Vagina (tissue), 2 donors: ENCODE measurements around the gene BBIP1. TPM values are rescaled to one million over a fixed set of nuclear protein-coding genes. Genes with fewer than 3 reads are reported as not detected.

ENCODE experiments used
- DNase-seq, 2 donors: peaks; one replicate each; pipeline ENCODE4 v3.0.0-alpha.2; 2017; ENCODE audit errors: extremely low spot score in 2 of 2
- H3K27ac ChIP-seq: fragments of 200-600 bp; sonication (generic); one replicate; pipeline ENCODE4 v1.5.1; 2019
- H3K27me3 ChIP-seq: fragments of 200-600 bp; sonication (generic); one replicate; pipeline ENCODE4 v1.5.1; 2019
- H3K36me3 ChIP-seq, 2 donors: fragments of 200-600 bp; sonication (generic); one replicate each; pipeline ENCODE4 v1.5.1; 2017 to 2019
- H3K4me1 ChIP-seq: fragments of 200-600 bp; sonication (generic); one replicate; pipeline ENCODE4 v1.5.1; 2019
- H3K4me3 ChIP-seq, 2 donors: fragments of 200-600 bp; sonication (generic); 1 replicate in 1 of 2; 2 replicates in 1 of 2; pipeline ENCODE4 v1.5.1; 2016 to 2019
- H3K9me3 ChIP-seq: fragments of 200-600 bp; sonication (generic); one replicate; pipeline ENCODE4 v1.5.1; 2019
- POLR2A ChIP-seq, 2 donors: fragments of 450-650 bp; IDR thresholded peaks; one replicate each; pipeline ENCODE4 v1.6.1; 2017; ENCODE audit warnings: antibody characterized with exemption in 2 of 2, mild to moderate bottlenecking in 2 of 2, moderate library complexity in 2 of 2
- POLR2AphosphoS5 ChIP-seq, 2 donors: sonication (generic); formaldehyde crosslinking; IDR thresholded peaks; one replicate each; pipeline ENCODE4 v1.9.0; 2017; ENCODE audit warnings: antibody characterized with exemption in 2 of 2, mild to moderate bottlenecking in 2 of 2, low read depth in 1 of 2; ENCODE audit not compliant: insufficient read depth in 1 of 2
- intact Hi-C: fragments of 100-400 bp; cut with DNase I; formaldehyde crosslinking; loops from one replicate; pipeline ENCODE4 v1.15.1; 2023
- total RNA-seq: library from RNA; depleted of rRNA; stranded (reverse); fragments of >200 nt; gene quantifications from one replicate; pipeline ENCODE4 v1.2.3, GENCODE V29; 2016
- TF ChIP-seq, protein P1 (sequence below), 3 experiments: fragments of 450-650 bp in 2 of 3; fragments of 200-600 bp in 1 of 3; sonication (generic) in 1 of 3; IDR thresholded peaks; one replicate each; pipeline ENCODE4 v1.5.1; 2017 to 2019; ENCODE audit warnings: antibody characterized with exemption in 3 of 3, mild to moderate bottlenecking in 2 of 3, moderate library complexity in 2 of 3

Gene BBIP1
- total RNA-seq, 1 donor from 2014 or later: 15.2 TPM

DNA sequence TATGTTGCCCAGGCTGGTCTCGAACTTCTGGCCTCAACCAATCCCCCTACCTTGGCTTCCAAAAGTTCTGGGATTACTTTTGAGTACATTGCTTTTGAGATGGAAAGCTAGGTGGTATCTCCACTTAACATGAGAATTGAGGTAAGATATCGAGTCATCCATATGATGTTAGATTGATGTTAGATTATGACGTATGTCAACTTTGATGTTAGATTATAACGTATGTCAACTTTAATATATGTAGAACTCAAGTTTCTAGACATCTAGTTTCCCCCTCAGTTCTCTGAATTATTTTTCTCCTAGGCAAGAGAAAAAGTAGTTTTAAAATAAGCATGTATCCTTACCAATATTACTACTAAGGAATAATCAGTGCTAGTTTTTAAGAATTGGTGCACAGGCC is 20.4 kb upstream of the BBIP1 start:
- Histone ChIP-seq H3K4me1 (peaks cover 24% of the 10 kb centered on the region), H3K9me3 (no peaks in the 10 kb centered on the region), H3K27ac (no peak overlapping the region), H3K4me3 (no peak overlapping the region), H3K36me3 (no peaks in the 10 kb centered on the region), H3K27me3 (no peaks in the 10 kb centered on the region)
- TF ChIP-seq, protein P1, sequence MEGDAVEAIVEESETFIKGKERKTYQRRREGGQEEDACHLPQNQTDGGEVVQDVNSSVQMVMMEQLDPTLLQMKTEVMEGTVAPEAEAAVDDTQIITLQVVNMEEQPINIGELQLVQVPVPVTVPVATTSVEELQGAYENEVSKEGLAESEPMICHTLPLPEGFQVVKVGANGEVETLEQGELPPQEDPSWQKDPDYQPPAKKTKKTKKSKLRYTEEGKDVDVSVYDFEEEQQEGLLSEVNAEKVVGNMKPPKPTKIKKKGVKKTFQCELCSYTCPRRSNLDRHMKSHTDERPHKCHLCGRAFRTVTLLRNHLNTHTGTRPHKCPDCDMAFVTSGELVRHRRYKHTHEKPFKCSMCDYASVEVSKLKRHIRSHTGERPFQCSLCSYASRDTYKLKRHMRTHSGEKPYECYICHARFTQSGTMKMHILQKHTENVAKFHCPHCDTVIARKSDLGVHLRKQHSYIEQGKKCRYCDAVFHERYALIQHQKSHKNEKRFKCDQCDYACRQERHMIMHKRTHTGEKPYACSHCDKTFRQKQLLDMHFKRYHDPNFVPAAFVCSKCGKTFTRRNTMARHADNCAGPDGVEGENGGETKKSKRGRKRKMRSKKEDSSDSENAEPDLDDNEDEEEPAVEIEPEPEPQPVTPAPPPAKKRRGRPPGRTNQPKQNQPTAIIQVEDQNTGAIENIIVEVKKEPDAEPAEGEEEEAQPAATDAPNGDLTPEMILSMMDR (IDR thresholded peaks at IDR 0.05): no peak
- no peak for TF ChIP-seq POLR2AphosphoS5 (IDR thresholded peaks at IDR 0.05; ENCODE audit: insufficient read depth in 1 of 2, low read depth in 1 of 2)
- TF ChIP-seq POLR2A (IDR thresholded peaks at IDR 0.05): no peak
- intact Hi-C loops: no loop called here
- DNase-seq: no peak

DNA sequence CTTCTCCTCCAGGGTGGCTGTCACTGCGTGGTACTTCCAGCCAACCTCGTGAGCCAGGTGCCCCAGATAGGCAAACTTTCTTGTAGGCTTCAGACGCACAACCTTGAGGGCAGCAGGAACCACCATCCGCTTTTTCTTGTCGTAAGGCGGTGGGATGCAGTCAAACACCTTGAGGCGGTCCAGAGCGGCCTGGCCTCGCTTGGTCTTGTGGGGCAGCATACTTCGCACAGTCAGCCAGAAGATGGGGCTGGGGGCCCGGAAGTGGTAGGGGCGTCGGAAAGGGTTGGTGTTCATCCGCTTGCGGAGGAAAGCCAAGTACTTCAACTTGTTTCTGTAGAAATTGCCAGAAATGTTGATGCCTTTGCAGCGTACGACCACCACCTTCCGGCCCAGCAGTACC is 17.8 kb upstream of the BBIP1 start:
- no peak for TF ChIP-seq POLR2AphosphoS5 (IDR thresholded peaks at IDR 0.05; ENCODE audit: insufficient read depth in 1 of 2, low read depth in 1 of 2)
- TF ChIP-seq, protein P1 (IDR thresholded peaks at IDR 0.05): no peak
- TF ChIP-seq POLR2A (IDR thresholded peaks at IDR 0.05): no peak
- H3K9me3 ChIP-seq: no peaks in the 10 kb centered on the region
- intact Hi-C loops: no loop called here

GRCh38 chr10:110932505-110933180 is 13.7 kb upstream of the BBIP1 start:
- Histone ChIP-seq H3K4me1 (peaks cover 55% of the 10 kb centered on the region), H3K36me3 (no peaks in the 10 kb centered on the region), H3K9me3 (no peaks in the 10 kb centered on the region), H3K4me3 (no peak overlapping the region), H3K27me3 (no peaks in the 10 kb centered on the region), H3K27ac (no peak overlapping the region)
- intact Hi-C loops: no loop called here
- TF ChIP-seq, protein P1 (IDR thresholded peaks at IDR 0.05): no peak
- TF ChIP-seq POLR2A (IDR thresholded peaks at IDR 0.05) (no peak), POLR2AphosphoS5 (IDR thresholded peaks at IDR 0.05; ENCODE audit: insufficient read depth in 1 of 2, low read depth in 1 of 2) (no peak)
- DNase-seq: no peak

More for the DNA sequence above, 17.8 kb upstream of the BBIP1 start:
- no peaks in the 10 kb centered on the region for H3K27me3 ChIP-seq
- H3K36me3 ChIP-seq: no peaks in the 10 kb centered on the region
- DNase-seq: no peak
- H3K27ac ChIP-seq: no peak overlapping the region
- peaks cover 40% of the 10 kb centered on the region for H3K4me1 ChIP-seq
- no peak overlapping the region for H3K4me3 ChIP-seq

DNA sequence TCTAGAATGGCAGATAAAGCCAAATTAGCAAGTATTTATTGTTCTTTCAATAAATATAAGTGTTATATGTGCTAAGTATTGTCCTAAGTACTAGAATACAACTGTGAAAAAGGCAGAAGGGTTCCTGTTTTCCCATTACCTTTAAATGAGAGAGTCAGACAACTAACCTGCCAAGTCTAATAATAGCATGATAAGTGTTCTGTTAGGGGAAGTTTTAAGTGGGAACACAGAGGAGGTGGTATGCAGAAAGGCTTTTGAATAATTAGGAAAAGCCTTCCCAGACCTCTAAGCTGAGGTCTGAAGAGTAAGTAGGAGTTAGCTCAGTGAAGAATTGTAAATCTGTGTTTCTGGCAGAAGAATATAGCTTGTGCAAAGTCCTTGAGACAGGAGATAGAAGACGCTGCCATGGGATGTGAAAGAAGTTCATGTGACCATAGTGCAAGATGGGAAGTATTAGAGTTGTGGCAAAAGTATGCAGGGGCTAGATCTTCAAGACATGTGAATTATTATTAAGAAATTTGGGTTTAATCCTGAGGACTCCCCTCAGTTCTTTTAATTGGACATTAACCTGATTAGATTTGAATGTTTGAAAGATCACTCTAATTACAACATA is 12.9 kb upstream of the BBIP1 start:
- TF ChIP-seq POLR2AphosphoS5 (IDR thresholded peaks at IDR 0.05; ENCODE audit: insufficient read depth in 1 of 2, low read depth in 1 of 2) (no peak), POLR2A (IDR thresholded peaks at IDR 0.05) (no peak)
- TF ChIP-seq, protein P1 (IDR thresholded peaks at IDR 0.05): no peak
- intact Hi-C loops: no loop called here
- Histone ChIP-seq H3K4me1 (peaks cover 62% of the 10 kb centered on the region), H3K36me3 (no peaks in the 10 kb centered on the region), H3K4me3 (no peak overlapping the region), H3K27ac (no peak overlapping the region), H3K9me3 (no peaks in the 10 kb centered on the region), H3K27me3 (no peaks in the 10 kb centered on the region)
- no peak for DNase-seq

- TF ChIP-seq POLR2A (IDR thresholded peaks at IDR 0.05) (no peak), POLR2AphosphoS5 (IDR thresholded peaks at IDR 0.05; ENCODE audit: insufficient read depth in 1 of 2, low read depth in 1 of 2) (no peak)
- TF ChIP-seq, protein P1 (IDR thresholded peaks at IDR 0.05): no peak
- DNase-seq: no peak
- no peaks in the 10 kb centered on the region for H3K36me3 ChIP-seq
- no peak overlapping the region for H3K27ac ChIP-seq
- no peaks in the 10 kb centered on the region for H3K9me3 ChIP-seq
- intact Hi-C loops: no loop called here
- H3K4me3 ChIP-seq: no peak overlapping the region
- peaks cover 60% of the 10 kb centered on the region for H3K4me1 ChIP-seq
- no peaks in the 10 kb centered on the region for H3K27me3 ChIP-seq
These were observed 8.5 kb upstream of the BBIP1 start for GRCh38 chr10:110927461-110927860.
